Measurements from ENCODE around the gene TC2N. TPM values are rescaled to one million over a fixed set of nuclear protein-coding genes. Genes with fewer than 3 reads are reported as not detected.
"Not testable (repeated sequence)": the region's sequence is repeated elsewhere in the genome, so short reads cannot be mapped to it uniquely, and the experiment has no call there.

Gene TC2N
- total and polyA plus RNA-seq, 9 donors = 1.9 to 8.6 (median 5.6) TPM

GRCh38 chr14:91748049-91748448, 119.3 kb downstream of the TC2N start:
- no peak for DNase-seq
- no CpG with 5 or more reads among the region's 2 CpGs for WGBS (ENCODE audit: insufficient coverage)

GRCh38 chr14:91745344-91745743, 122.0 kb downstream of the TC2N start:
- Histone ChIP-seq H3K4me1 (ENCODE audit: control insufficient read depth, insufficient read depth, low read length) (no peaks in the 10 kb centered on the region), H3K27me3 (ENCODE audit: control insufficient read depth, insufficient read depth, low read length) (no peaks in the 10 kb centered on the region), H3K36me3 (ENCODE audit: control insufficient read depth, insufficient read depth, low read length) (no peaks in the 10 kb centered on the region), H3K4me3 (ENCODE audit: low read length) (no peak overlapping the region), H3K9me3 (replicated peaks; ENCODE audit: control insufficient read depth, low read depth, low read length) (no peaks in the 10 kb centered on the region), H3K27ac (ENCODE audit: low read length) (no peak overlapping the region)
- no peak for DNase-seq
- no CpG with 5 or more reads among the region's 1 CpG for WGBS (ENCODE audit: insufficient coverage)

More at GRCh38 chr14:91748049-91748448, 119.3 kb downstream of the TC2N start:
- Histone ChIP-seq H3K4me3 (ENCODE audit: low read length) (no peak overlapping the region), H3K4me1 (ENCODE audit: control insufficient read depth, insufficient read depth, low read length) (no peaks in the 10 kb centered on the region), H3K36me3 (ENCODE audit: control insufficient read depth, insufficient read depth, low read length) (no peaks in the 10 kb centered on the region), H3K27me3 (ENCODE audit: control insufficient read depth, insufficient read depth, low read length) (no peaks in the 10 kb centered on the region), H3K9me3 (replicated peaks; ENCODE audit: control insufficient read depth, low read depth, low read length) (no peaks in the 10 kb centered on the region), H3K27ac (ENCODE audit: low read length) (no peak overlapping the region)

GRCh38 chr14:91744068-91744480, 123.3 kb downstream of the TC2N start:
- Histone ChIP-seq H3K9me3 (replicated peaks; ENCODE audit: control insufficient read depth, low read depth, low read length) (no peaks in the 10 kb centered on the region), H3K27me3 (ENCODE audit: control insufficient read depth, insufficient read depth, low read length) (no peaks in the 10 kb centered on the region), H3K27ac (ENCODE audit: low read length) (no peak overlapping the region), H3K36me3 (ENCODE audit: control insufficient read depth, insufficient read depth, low read length) (no peaks in the 10 kb centered on the region), H3K4me3 (ENCODE audit: low read length) (no peak overlapping the region), H3K4me1 (ENCODE audit: control insufficient read depth, insufficient read depth, low read length) (no peaks in the 10 kb centered on the region)
- DNase-seq = no peak
- no CpG with 5 or more reads among the region's 2 CpGs for WGBS (ENCODE audit: insufficient coverage)

GRCh38 chr14:91743305-91743653, 124.1 kb downstream of the TC2N start:
- H3K36me3 ChIP-seq (ENCODE audit: control insufficient read depth, insufficient read depth, low read length) = no peaks in the 10 kb centered on the region
- no peak overlapping the region for H3K4me3 ChIP-seq (ENCODE audit: low read length)
- no peaks in the 10 kb centered on the region for H3K27me3 ChIP-seq (ENCODE audit: control insufficient read depth, insufficient read depth, low read length)
- WGBS (ENCODE audit: insufficient coverage) = 80% methylated on average over 1 of the region's 2 CpGs
- no peak overlapping the region for H3K27ac ChIP-seq (ENCODE audit: low read length)
- no peak for DNase-seq
- no peaks in the 10 kb centered on the region for H3K4me1 ChIP-seq (ENCODE audit: control insufficient read depth, insufficient read depth, low read length)
- H3K9me3 ChIP-seq (replicated peaks; ENCODE audit: control insufficient read depth, low read depth, low read length) = no peaks in the 10 kb centered on the region

GRCh38 chr14:91742621-91743304, 124.6 kb downstream of the TC2N start:
- no peaks in the 10 kb centered on the region for H3K27me3 ChIP-seq (ENCODE audit: control insufficient read depth, insufficient read depth, low read length)

GRCh38 chr14:91739867-91740266, 127.5 kb downstream of the TC2N start:
- DNase-seq; H3K27ac ChIP-seq (ENCODE audit: low read length); H3K4me1 ChIP-seq (ENCODE audit: control insufficient read depth, insufficient read depth, low read length); H3K36me3 ChIP-seq (ENCODE audit: control insufficient read depth, insufficient read depth, low read length); H3K9me3 ChIP-seq (replicated peaks; ENCODE audit: control insufficient read depth, low read depth, low read length); H3K4me3 ChIP-seq (ENCODE audit: low read length); H3K27me3 ChIP-seq (ENCODE audit: control insufficient read depth, insufficient read depth, low read length): not testable (repeated sequence)
- WGBS (ENCODE audit: insufficient coverage) = no CpG with 5 or more reads among the region's 2 CpGs

More at GRCh38 chr14:91742621-91743304, 124.6 kb downstream of the TC2N start:
- Histone ChIP-seq H3K4me1 (ENCODE audit: control insufficient read depth, insufficient read depth, low read length) (no peaks in the 10 kb centered on the region), H3K27ac (ENCODE audit: low read length) (no peak overlapping the region), H3K36me3 (ENCODE audit: control insufficient read depth, insufficient read depth, low read length) (no peaks in the 10 kb centered on the region), H3K9me3 (replicated peaks; ENCODE audit: control insufficient read depth, low read depth, low read length) (no peaks in the 10 kb centered on the region), H3K4me3 (ENCODE audit: low read length) (no peak overlapping the region)
- no CpG with 5 or more reads among the region's 1 CpG for WGBS (ENCODE audit: insufficient coverage)
- no peak for DNase-seq

GRCh38 chr14:91737619-91738018, 129.7 kb downstream of the TC2N start:
- H3K4me1 ChIP-seq (ENCODE audit: control insufficient read depth, insufficient read depth, low read length) = no peaks in the 10 kb centered on the region
- H3K4me3 ChIP-seq (ENCODE audit: low read length) = no peak overlapping the region
- H3K27ac ChIP-seq (ENCODE audit: low read length) = no peak overlapping the region
- WGBS (ENCODE audit: insufficient coverage) = 94% methylated on average over 4 of the region's 5 CpGs
- H3K36me3 ChIP-seq (ENCODE audit: control insufficient read depth, insufficient read depth, low read length) = no peaks in the 10 kb centered on the region
- no peak for DNase-seq
- H3K27me3 ChIP-seq (ENCODE audit: control insufficient read depth, insufficient read depth, low read length) = no peaks in the 10 kb centered on the region
- no peaks in the 10 kb centered on the region for H3K9me3 ChIP-seq (replicated peaks; ENCODE audit: control insufficient read depth, low read depth, low read length)

GRCh38 chr14:91732859-91733477, 134.4 kb downstream of the TC2N start:
- Histone ChIP-seq H3K27ac (ENCODE audit: low read length) (no peak overlapping the region), H3K27me3 (ENCODE audit: control insufficient read depth, insufficient read depth, low read length) (no peaks in the 10 kb centered on the region), H3K4me1 (ENCODE audit: control insufficient read depth, insufficient read depth, low read length) (no peaks in the 10 kb centered on the region), H3K4me3 (ENCODE audit: low read length) (no peak overlapping the region), H3K9me3 (replicated peaks; ENCODE audit: control insufficient read depth, low read depth, low read length) (no peaks in the 10 kb centered on the region), H3K36me3 (ENCODE audit: control insufficient read depth, insufficient read depth, low read length) (no peaks in the 10 kb centered on the region)
- DNase-seq = peak; percentile 66
- WGBS (ENCODE audit: insufficient coverage) = no CpG with 5 or more reads among the region's 2 CpGs

GRCh38 chr14:91732439-91732838, 134.9 kb downstream of the TC2N start:
- H3K4me1 ChIP-seq (ENCODE audit: control insufficient read depth, insufficient read depth, low read length) = no peaks in the 10 kb centered on the region
- H3K9me3 ChIP-seq (replicated peaks; ENCODE audit: control insufficient read depth, low read depth, low read length) = no peaks in the 10 kb centered on the region
- H3K27me3 ChIP-seq (ENCODE audit: control insufficient read depth, insufficient read depth, low read length) = no peaks in the 10 kb centered on the region
- H3K4me3 ChIP-seq (ENCODE audit: low read length) = no peak overlapping the region
- no peak for DNase-seq
- H3K27ac ChIP-seq (ENCODE audit: low read length) = no peak overlapping the region
- H3K36me3 ChIP-seq (ENCODE audit: control insufficient read depth, insufficient read depth, low read length) = no peaks in the 10 kb centered on the region
- WGBS (ENCODE audit: insufficient coverage) = 93% methylated on average over 2 of the region's 5 CpGs

- DNase-seq = no peak
- no peaks in the 10 kb centered on the region for H3K4me1 ChIP-seq (ENCODE audit: control insufficient read depth, insufficient read depth, low read length)
- no CpG with 5 or more reads among the region's 2 CpGs for WGBS (ENCODE audit: insufficient coverage)
- H3K27ac ChIP-seq (ENCODE audit: low read length) = no peak within 1 kb of the TSS
- no peak within 1 kb of the TSS for H3K4me3 ChIP-seq (ENCODE audit: low read length)
- H3K9me3 ChIP-seq (replicated peaks; ENCODE audit: control insufficient read depth, low read depth, low read length) = no peaks in the 10 kb centered on the region
- no peaks in the 10 kb centered on the region for H3K27me3 ChIP-seq (ENCODE audit: control insufficient read depth, insufficient read depth, low read length)
- H3K36me3 ChIP-seq (ENCODE audit: control insufficient read depth, insufficient read depth, low read length) = no peaks in the 10 kb centered on the region
These were observed 135.3 kb downstream of the TC2N start, which contains the start of gene CATSPERB for GRCh38 chr14:91731986-91732385. TSS of gene CATSPERB (minus strand) at chr14:91732086. CDS start at chr14:91729479, 2,607 bp downstream.

Data from muscle of leg (tissue), 11 donors.